ENCODE measurements around the gene PRKCE.

PRKCE gene

DNA sequence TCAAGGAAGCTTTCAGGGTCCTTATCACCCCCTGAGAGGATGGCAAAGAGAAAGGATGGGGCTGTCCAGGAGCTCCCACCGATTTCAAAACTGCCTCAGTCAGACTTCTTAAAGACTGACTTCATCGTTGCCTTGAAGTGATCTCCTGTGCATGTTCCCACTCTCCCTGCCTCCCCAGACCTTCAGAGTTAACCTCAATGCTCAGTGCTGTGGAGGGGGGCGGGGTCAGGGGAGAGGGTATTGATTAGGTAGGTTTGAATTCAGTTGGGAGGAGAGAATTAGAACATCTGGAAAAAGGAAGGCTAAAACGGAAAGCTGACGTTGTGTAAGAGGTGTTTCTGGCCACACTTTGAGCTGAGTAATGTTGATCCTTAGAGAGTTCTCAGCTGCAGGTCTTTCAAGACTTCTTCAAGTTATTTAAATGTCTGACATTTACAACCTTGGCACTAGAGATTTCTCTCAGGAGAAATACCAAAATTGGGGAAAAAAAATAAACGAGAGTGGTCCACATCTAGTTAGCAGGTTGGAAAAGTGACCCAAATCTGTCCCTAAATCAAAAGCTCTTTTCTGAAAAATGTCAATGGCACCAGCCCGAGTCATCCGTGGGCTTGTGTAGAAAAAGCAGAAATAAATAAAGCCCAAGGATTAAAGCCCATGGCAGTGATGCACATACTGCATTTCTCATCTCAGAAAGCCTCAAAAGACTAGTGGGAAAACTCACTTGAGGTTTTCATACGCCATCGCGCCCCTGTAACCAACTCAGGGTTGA lies 511.0 kb downstream of the PRKCE start:
- peak; percentile 37 for DNase-seq

GRCh38 chr2:46163098-46163430 lies 511.6 kb downstream of the PRKCE start:
- DNase-seq: no peak

DNA sequence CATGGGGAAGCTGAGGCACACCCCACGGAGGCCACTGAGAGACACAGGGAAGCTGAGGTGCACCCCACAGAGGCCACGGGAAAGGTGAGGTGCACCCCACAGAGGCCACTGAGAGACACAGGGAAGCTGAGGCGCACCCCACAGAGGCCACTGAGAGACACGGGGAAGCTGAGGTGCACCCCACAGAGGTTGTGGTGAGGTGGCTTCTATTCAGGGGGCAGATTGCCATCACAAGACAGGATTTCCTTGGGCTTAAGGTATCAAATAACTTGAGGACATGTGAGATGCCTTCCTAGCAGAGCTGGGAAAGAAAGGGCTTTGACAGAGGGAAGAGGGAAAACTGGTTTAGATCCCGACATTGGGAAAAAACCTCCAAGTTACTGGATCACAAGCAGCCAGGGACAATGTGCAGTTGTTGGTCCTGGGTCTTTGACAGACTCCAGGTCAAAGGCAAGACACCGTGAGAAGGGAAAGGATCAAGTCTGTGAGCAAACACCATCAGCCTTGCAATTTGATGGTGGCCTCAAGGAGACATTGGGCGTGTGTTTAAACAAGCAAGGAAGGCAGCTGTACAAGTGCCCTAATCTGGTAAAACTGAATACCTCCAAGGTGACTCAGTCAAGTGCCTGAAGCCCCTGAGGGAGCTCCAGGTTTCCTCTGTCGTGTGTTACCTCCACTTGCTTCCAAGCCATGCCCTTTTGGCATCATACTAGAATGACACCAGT lies 512.5 kb downstream of the PRKCE start:
- no peak for DNase-seq

GRCh38 chr2:46164529-46165301 lies 513.2 kb downstream of the PRKCE start:
- DNase-seq: peak; percentile 86

- no peak for DNase-seq
Measured at GRCh38 chr2:46165916-46166315, 514.4 kb downstream of the PRKCE start.

GRCh38 chr2:46167406-46167805 lies 515.9 kb downstream of the PRKCE start:
- DNase-seq: no peak

DNA sequence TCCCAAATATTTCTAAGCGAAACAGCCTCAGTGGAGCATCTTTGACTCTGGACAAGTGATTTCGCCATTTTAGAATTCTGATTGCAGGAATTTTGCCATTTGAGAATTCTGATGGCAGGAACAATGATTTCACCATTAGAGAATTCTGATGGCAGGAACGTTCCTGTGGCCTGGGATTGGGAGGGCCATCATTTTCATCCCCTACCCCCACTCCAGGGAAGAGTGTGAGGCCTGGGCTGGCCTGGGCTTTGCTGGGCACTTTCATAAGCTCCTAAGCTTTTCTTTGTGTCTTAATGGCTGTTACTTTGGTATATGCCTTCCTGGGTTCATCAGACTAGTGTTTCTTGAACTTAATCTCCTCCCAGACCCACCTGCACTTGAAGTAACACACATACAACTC lies 516.4 kb downstream of the PRKCE start:
- no peak for DNase-seq

DNA sequence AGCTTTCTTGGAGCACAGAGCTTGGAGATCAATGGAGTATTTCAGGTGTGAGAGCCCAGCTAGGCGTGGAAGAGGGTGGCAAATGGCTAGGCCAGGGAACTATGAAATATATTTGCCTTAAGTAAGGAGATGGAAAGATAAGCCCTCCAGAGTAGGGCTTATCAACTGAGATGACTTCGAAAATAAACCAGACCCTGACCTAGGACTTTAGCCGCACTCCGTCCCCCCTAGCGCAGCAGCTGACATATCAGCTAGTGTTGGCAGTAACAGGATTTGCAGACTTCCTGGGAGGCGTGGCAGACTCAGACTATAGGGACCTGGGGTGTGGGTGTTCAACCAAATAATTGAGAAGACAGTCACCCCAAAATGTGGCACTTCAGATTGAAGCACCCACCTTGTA lies 518.0 kb downstream of the PRKCE start:
- no peak for DNase-seq

GRCh38 chr2:46170026-46170425 lies 518.6 kb downstream of the PRKCE start:
- no peak for DNase-seq

- DNase-seq: no peak
Measured at GRCh38 chr2:46170611-46171350, 519.3 kb downstream of the PRKCE start.

DNA sequence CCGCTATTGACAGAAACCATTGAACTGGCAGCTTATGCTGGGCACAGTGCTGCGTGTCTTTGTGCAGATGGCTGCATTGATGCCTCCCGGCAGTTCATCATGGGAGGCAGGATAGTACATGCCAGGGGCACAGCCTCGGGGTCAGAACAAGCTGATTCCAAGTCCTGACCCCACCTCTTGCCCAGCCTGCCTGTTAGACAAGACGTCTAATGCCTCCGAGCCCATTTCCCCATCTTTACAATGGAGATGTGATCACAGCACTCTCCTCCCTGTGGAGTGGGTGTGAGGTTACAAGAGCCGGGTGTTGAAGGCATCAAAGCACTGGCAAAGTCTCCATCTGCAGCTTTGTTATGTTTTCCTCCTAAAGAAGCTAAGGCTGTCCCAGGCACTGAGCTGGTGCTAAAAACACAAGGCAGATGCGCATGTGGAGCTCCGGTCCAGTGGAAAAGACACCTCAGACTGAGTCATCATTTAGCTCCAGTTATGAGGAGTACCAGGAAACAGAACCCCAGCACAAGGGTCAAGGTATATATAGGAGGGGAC lies 520.0 kb downstream of the PRKCE start:
- DNase-seq: peak; percentile 89

DNA sequence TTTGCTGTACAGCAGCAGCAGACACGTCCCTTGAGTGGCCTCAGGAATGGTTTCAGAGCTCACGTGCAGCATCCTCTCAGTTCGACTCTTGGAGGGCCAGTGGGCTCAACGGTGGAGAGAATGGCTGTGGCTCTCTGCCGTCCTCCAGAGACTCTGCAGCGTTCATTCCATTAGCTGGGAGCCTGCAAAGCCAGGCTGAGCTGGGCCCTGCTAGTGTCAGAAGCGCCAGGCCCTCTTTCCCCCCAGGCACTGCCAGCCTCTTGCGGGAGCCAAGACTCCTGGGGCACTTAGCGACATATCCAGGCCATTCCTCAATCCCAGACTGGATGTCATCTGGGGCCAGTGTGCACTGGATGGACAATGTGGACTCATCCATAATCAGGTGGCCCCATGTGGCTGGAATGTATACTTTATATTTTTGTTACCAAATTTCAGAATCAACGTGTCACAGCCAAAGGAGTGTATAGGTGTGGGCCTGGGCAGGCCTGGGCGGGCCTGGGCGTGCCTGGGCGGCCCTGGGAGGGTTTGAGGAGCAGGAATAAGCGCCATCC lies 520.6 kb downstream of the PRKCE start:
- DNase-seq: no peak

DNA sequence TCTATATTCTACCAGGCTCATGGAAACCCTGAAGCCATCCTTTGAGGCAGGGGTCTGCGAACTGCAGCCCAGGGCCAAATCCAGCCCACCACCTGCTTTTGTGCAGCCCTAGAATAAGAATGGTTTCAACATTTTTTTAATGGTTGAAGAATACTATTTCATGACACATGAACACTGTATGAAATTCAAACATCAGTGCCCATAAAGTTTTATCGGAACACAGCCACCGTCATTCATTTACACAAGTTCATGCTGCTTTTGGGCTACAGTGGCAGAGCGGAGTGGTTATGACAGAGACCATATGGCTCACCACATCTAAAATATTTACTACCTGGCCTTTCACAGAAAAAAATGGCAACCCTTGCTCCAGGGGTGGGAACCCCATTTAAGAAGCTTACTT lies 521.6 kb downstream of the PRKCE start:
- DNase-seq: no peak

GRCh38 chr2:46173636-46174250 lies 522.3 kb downstream of the PRKCE start:
- DNase-seq: no peak

DNA sequence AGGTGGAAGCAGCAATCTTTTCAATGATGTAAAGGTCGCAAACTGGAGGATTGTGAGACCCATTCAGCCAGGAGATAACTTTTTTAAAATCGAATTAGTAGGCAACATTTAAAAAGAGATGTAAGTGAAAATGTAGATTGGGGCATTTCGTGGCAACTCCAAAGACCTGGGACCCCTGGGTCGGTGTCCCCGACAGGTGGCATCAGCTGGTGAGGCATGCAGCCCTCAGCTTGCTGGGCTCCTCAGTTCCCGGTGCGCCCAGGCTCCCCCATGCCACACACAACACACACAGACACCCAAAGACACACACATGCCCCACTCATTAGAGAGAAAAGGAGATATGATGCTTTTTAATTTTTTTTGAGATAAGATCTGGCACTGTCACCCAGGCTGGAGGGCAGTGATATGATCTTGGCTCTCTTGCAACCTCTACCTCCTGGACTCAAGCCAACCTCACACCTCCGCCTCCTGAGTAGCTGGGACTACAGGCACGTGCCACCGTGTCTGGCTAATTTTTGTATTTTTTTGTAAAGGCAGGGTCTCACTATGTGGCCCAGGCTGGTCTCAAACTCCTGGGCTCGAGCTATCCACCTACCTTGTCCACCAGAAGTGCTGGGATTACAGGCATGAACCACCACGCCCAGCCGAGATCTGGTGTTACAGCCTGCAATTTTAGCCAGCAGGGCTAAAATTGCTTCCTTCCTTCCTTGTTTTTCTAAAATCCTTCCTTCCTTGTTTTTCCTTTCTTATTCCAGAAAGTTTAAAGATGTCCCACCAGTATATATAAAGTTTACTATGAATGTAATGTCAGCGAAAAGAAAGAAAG lies 523.1 kb downstream of the PRKCE start:
- no peak for DNase-seq

DNA sequence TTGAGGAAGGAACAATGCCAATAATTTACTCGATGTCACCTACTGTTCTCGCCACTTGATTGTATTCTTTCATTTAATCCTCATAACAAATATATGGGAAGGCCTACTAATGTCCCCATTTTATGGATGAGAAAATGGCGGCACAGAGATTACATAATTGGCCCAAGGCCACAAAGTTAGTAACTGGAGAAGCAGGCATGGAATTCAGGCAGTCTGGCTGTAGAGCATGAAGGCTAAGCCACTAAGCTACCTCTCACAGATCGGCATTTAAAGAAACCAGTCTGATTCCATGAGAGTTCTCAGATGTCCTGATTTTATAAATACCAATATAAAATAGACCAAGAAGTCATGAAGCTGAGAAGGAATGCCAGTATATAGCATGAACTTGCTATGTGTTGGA lies 523.9 kb downstream of the PRKCE start:
- DNase-seq: peak; percentile 61

- no peak for DNase-seq
Measured at GRCh38 chr2:46177461-46178089, 526.1 kb downstream of the PRKCE start.

DNA sequence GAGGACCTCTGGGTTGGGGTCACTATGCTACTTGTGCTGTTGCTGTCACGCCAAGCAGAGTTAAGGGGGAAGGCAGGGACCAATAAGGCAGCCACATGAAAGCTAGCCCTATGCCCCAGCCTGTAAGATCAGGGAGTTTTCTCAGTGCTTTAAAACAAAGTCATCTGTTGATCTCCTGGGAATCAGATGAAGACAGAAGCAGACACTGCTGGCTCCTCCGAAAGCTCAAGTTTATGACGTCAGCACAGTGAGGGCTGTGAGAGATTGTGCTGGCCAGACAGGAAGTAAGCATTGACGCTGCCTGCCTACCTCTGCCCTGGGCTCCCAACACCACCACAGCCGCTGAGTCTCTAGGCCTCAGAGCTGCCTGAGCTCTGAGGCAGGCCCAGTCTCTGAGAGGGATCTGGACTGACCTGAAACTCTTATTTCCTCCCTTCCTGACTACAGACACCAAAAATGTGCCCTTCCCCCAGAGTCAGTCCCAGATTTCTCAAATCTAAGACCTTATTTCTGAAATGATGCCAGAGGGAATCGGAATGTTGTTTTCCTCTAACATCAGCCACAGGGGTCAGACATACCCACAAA lies 527.7 kb downstream of the PRKCE start:
- peak; percentile 94 for DNase-seq

DNA sequence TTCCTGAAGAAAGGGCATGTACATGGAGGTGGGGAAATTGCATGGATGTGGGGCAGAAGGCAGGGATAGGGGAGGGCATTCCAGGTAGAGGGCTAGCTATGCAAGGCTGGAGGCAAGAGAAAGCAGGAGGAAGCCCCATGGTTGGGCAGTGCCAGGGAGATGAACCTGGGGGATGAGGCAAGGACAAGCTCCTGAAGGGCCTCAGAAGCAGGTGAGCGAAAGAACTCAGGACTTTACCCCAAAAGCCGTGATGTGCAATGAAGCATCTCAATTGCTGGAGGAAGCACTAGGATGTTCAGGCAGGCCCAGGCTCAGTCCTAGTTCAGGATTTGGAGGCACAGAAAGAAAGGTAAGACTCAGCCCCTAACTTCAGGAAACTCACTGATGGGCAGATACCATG lies 528.7 kb downstream of the PRKCE start:
- no peak for DNase-seq

DNA sequence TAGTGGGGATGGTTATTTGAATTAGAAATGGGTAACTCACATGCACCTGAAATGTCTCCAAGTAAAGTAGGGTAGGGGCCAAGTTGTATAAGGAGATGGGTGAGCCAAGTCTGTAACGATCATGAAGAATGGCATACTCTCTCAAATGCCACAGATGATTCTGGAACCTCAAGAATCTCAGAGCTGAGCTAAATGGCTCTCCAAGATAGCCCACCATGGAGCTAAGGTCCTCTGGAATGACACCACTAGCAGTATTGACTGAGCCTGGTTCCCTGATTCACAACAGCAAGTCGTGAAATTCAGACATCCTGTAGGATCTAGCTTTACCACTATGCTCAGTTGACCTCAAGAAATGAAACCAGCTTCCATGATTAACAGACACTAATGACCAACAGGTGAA lies 529.8 kb downstream of the PRKCE start:
- DNase-seq: no peak
